ENCODE measurements around the gene GRM4.

Gene GRM4

DNA sequence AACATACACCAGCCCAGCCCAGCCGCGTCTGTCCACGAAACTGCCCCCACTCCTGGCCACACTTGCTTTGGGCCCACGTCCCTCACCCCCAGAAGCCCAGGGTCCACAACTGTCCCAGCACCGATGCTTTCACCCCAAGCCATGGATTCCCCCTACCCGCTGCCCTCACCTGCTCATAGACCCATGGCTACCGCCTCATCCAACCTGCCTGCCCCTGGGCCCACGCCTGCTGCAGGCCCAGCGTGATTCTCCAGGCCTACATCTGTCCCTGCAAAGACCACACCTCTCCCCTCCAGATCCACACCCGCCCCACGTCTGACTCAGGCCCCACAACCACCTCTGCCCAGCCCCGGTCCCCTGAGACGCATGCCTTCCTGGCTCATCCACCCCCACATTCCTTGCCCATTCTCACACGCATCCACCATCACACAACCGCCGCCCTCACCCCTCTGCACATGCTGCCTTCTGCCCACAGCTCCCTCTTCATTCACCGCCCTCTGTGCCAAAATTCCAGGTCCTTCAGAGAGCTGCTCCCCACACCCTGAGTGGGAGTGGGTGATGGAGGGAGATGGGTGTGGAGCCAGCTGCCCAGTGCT, 86.7 kb downstream of the GRM4 start:
- H4K20me1 ChIP-seq (ENCODE audit: insufficient read depth, low read length, poor library complexity, severe bottlenecking), result no peaks in the 10 kb centered on the region
- H3K9ac ChIP-seq (ENCODE audit: low read depth, low read length, poor library complexity, severe bottlenecking), result no peak overlapping the region
- no peak overlapping the region for H3K4me3 ChIP-seq (ENCODE audit: low read length, poor library complexity, severe bottlenecking)
- no peaks in the 10 kb centered on the region for H3K27me3 ChIP-seq (ENCODE audit: insufficient read depth, low read length, poor library complexity, severe bottlenecking)
- H3K36me3 ChIP-seq (ENCODE audit: insufficient read depth, low read length), result no peaks in the 10 kb centered on the region
- H3F3A ChIP-seq (ENCODE audit: low read depth), result no peaks in the 10 kb centered on the region
- TF ChIP-seq EZH2phosphoT487 (IDR thresholded peaks at IDR 0.05; ENCODE audit: borderline replicate concordance), result no peak
- TF ChIP-seq, protein P1, sequence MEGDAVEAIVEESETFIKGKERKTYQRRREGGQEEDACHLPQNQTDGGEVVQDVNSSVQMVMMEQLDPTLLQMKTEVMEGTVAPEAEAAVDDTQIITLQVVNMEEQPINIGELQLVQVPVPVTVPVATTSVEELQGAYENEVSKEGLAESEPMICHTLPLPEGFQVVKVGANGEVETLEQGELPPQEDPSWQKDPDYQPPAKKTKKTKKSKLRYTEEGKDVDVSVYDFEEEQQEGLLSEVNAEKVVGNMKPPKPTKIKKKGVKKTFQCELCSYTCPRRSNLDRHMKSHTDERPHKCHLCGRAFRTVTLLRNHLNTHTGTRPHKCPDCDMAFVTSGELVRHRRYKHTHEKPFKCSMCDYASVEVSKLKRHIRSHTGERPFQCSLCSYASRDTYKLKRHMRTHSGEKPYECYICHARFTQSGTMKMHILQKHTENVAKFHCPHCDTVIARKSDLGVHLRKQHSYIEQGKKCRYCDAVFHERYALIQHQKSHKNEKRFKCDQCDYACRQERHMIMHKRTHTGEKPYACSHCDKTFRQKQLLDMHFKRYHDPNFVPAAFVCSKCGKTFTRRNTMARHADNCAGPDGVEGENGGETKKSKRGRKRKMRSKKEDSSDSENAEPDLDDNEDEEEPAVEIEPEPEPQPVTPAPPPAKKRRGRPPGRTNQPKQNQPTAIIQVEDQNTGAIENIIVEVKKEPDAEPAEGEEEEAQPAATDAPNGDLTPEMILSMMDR (conservative IDR thresholded peaks at IDR 0.05; ENCODE audit: low read length), result no peak
- H3K9me3 ChIP-seq (ENCODE audit: insufficient read depth, low read depth, low read length), result no peaks in the 10 kb centered on the region
- no peaks in the 10 kb centered on the region for H3K9me2 ChIP-seq (replicated peaks; ENCODE audit: low read depth, low read length)
- no peaks in the 10 kb centered on the region for H3K4me1 ChIP-seq (ENCODE audit: insufficient read depth, low read length, poor library complexity, severe bottlenecking)
- H3K4me2 ChIP-seq (ENCODE audit: low read depth, low read length, poor library complexity, severe bottlenecking), result no peak overlapping the region
- no peak overlapping the region for H2AFZ ChIP-seq (ENCODE audit: low read length)
- H3K79me2 ChIP-seq (ENCODE audit: insufficient read depth, low read length), result no peaks in the 10 kb centered on the region

DNA sequence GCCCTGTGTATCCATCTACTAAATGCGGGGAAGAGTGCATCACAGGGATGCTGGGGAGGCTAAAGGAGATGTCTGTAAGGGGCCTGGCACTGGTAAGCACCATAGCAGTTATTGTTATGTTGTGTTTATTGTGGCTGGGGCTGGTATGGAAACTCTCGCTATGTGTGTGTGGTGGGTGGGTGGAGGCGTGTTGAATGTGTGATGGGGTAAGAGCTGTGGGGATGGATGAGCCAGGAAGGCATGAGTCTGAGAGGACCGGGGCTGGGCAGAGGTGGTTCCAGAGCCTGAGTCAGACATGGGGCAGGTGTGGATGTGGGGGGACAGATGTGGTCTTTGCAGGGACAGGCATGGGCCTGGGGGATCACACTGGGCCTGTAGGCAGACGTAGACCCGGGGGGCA, 88.1 kb downstream of the GRM4 start:
- Histone ChIP-seq H3K27me3 (ENCODE audit: insufficient read depth, low read length, poor library complexity, severe bottlenecking) (no peaks in the 10 kb centered on the region), H4K20me1 (ENCODE audit: insufficient read depth, low read length, poor library complexity, severe bottlenecking) (no peaks in the 10 kb centered on the region), H3K79me2 (ENCODE audit: insufficient read depth, low read length) (no peaks in the 10 kb centered on the region), H3F3A (ENCODE audit: low read depth) (no peaks in the 10 kb centered on the region), H3K9ac (ENCODE audit: low read depth, low read length, poor library complexity, severe bottlenecking) (no peak overlapping the region), H3K4me3 (ENCODE audit: low read length, poor library complexity, severe bottlenecking) (no peak overlapping the region), H3K4me1 (ENCODE audit: insufficient read depth, low read length, poor library complexity, severe bottlenecking) (peaks cover 6% of the 10 kb centered on the region), H3K4me2 (ENCODE audit: low read depth, low read length, poor library complexity, severe bottlenecking) (no peak overlapping the region), H3K9me2 (replicated peaks; ENCODE audit: low read depth, low read length) (no peaks in the 10 kb centered on the region), H3K36me3 (ENCODE audit: insufficient read depth, low read length) (no peaks in the 10 kb centered on the region), H2AFZ (ENCODE audit: low read length) (no peak overlapping the region), H3K9me3 (ENCODE audit: insufficient read depth, low read depth, low read length) (no peaks in the 10 kb centered on the region)
- TF ChIP-seq EZH2phosphoT487 (IDR thresholded peaks at IDR 0.05; ENCODE audit: borderline replicate concordance), result no peak
- TF ChIP-seq, protein P1 (conservative IDR thresholded peaks at IDR 0.05; ENCODE audit: low read length), result no peak

DNA sequence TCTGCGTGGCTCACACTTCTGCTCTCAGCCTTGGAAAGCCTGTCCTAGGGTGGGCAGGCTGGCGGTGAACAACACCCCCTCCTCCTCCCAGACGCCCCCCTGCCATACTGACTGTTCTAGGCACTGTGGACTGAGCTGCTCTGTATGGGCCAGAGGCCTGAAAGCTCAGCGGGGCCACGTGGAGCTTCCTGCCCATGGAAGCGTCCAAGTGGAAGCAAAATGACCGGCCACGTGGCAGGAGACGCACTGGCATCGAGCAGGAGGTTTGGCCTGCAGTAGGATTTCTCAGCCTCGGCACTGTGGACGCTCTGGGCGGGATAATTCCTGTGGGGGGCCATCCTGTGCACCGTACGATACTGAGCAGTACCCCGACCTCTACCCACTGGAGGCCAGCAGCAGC, 88.7 kb downstream of the GRM4 start:
- Histone ChIP-seq H3K9me2 (replicated peaks; ENCODE audit: low read depth, low read length) (no peaks in the 10 kb centered on the region), H3K79me2 (ENCODE audit: insufficient read depth, low read length) (no peaks in the 10 kb centered on the region), H3K27me3 (ENCODE audit: insufficient read depth, low read length, poor library complexity, severe bottlenecking) (no peaks in the 10 kb centered on the region), H3K9ac (ENCODE audit: low read depth, low read length, poor library complexity, severe bottlenecking) (no peak overlapping the region), H3K4me2 (ENCODE audit: low read depth, low read length, poor library complexity, severe bottlenecking) (no peak overlapping the region), H4K20me1 (ENCODE audit: insufficient read depth, low read length, poor library complexity, severe bottlenecking) (no peaks in the 10 kb centered on the region), H3K4me1 (ENCODE audit: insufficient read depth, low read length, poor library complexity, severe bottlenecking) (peaks cover 6% of the 10 kb centered on the region), H3K36me3 (ENCODE audit: insufficient read depth, low read length) (no peaks in the 10 kb centered on the region), H3K9me3 (ENCODE audit: insufficient read depth, low read depth, low read length) (no peaks in the 10 kb centered on the region), H3K4me3 (ENCODE audit: low read length, poor library complexity, severe bottlenecking) (no peak overlapping the region), H2AFZ (ENCODE audit: low read length) (no peak overlapping the region), H3F3A (ENCODE audit: low read depth) (no peaks in the 10 kb centered on the region)
- TF ChIP-seq, protein P1 (conservative IDR thresholded peaks at IDR 0.05; ENCODE audit: low read length), result no peak
- no peak for TF ChIP-seq EZH2phosphoT487 (IDR thresholded peaks at IDR 0.05; ENCODE audit: borderline replicate concordance)
